GM12878 (cell line): ENCODE measurements around the gene SLC6A2. TPM values are rescaled to one million over a fixed set of nuclear protein-coding genes. Genes with fewer than 3 reads are reported as not detected.

Experiments used
- ATAC-seq: fragments of 200-7000 bp; cut with Tn5 transposase; 3 replicates; pipeline ENCODE4 v1.9.1; 2020; ENCODE audit warnings: mild to moderate bottlenecking, moderate library complexity
- BruUV-seq: library from RNA; stranded (reverse); fragments of 400-500 nt; replicated peaks from 2 replicates; lab custom pipeline; 2021; lab: Mats Ljungman, UMichigan
- CTCF ChIA-PET: fragments of 300-600 bp; sonication (Branson Sonifier 250); formaldehyde crosslinking; extraction: SDS; loops from one replicate; lab custom pipeline; 2021; ENCODE audit warnings: inconsistent platforms; lab: Yijun Ruan, JAX
- POLR2A ChIA-PET: fragments of 350-600 bp; formaldehyde crosslinking; extraction: SDS; loops from one replicate; lab custom pipeline; 2021; ENCODE audit warnings: inconsistent platforms; lab: Charles Lee
- RAD21 ChIA-PET: fragments of 300-600 bp; sonication (Branson Sonifier 250); formaldehyde crosslinking; loops from one replicate; lab custom pipeline; 2023; ENCODE audit warnings: antibody characterized with exemption; ENCODE audit not compliant: unreplicated experiment; lab: Charles Lee
- SMC1A ChIA-PET: fragments of 300-600 bp; sonication (Branson Sonifier 250); formaldehyde crosslinking; loops from one replicate; lab custom pipeline; 2023; ENCODE audit not compliant: unreplicated experiment, uncharacterized antibody; lab: Charles Lee
- DNase-seq: peaks from one replicate; pipeline ENCODE4 v3.0.0-alpha.2; 2011; ENCODE audit warnings: low read depth, low spot score
- FAIRE-seq: peaks from 3 replicates; lab custom pipeline; 2011; peaks lifted over from hg19 to GRCh38; lab: Jason Lieb, UNC
- H2AFZ ChIP-seq: 2 replicates; pipeline ENCODE4 v1.6.0; 2011; ENCODE audit warnings: low read depth, low read length, control low read depth; ENCODE audit not compliant: control insufficient read depth
- H3K27ac ChIP-seq: 2 replicates; pipeline ENCODE4 v1.5.1; 2011; ENCODE audit warnings: control low read depth; ENCODE audit not compliant: control insufficient read depth, insufficient read depth
- H3K27me3 ChIP-seq, 2 experiments: replicated peaks in 1 of 2; 2 replicates each; pipeline versions ENCODE4 v1.6.0 to v1.6.1; 2011; ENCODE audit warnings: low read length in 1 of 2; ENCODE audit not compliant: control insufficient read depth in 2 of 2, insufficient read depth in 2 of 2
- H3K36me3 ChIP-seq, 2 experiments: 2 replicates each; pipeline ENCODE4 v1.5.1; 2011; ENCODE audit warnings: low read length in 1 of 2; ENCODE audit not compliant: control insufficient read depth in 2 of 2, insufficient read depth in 2 of 2
- H3K4me1 ChIP-seq: 2 replicates; pipeline ENCODE4 v1.6.1; 2011; ENCODE audit warnings: mild to moderate bottlenecking, low read length, moderate library complexity, mixed read lengths; ENCODE audit not compliant: control insufficient read depth, insufficient read depth
- H3K4me2 ChIP-seq: 2 replicates; pipeline ENCODE4 v1.6.0; 2011; ENCODE audit warnings: control low read depth; ENCODE audit not compliant: control insufficient read depth, insufficient read depth
- H3K4me3 ChIP-seq: fragments of 200-600 bp; sonication (generic); 2 replicates; pipeline ENCODE4 v1.5.1; 2016
- H3K79me2 ChIP-seq: 2 replicates; pipeline ENCODE4 v1.6.0; 2011; ENCODE audit warnings: low read length; ENCODE audit not compliant: control insufficient read depth, insufficient read depth
- H3K9ac ChIP-seq: 2 replicates; pipeline ENCODE4 v1.8.0; 2011; ENCODE audit warnings: low read length, control low read depth, mixed read lengths; ENCODE audit not compliant: control insufficient read depth, insufficient read depth
- H3K9me3 ChIP-seq: replicated peaks from 3 replicates; pipeline ENCODE4 v1.5.1; 2011; ENCODE audit warnings: mild to moderate bottlenecking, low read length; ENCODE audit not compliant: control insufficient read depth, insufficient read depth
- H4K20me1 ChIP-seq: 2 replicates; pipeline ENCODE4 v1.6.0; 2011; ENCODE audit not compliant: control insufficient read depth, insufficient read depth
- ATF3 ChIP-seq: IDR thresholded peaks from 2 replicates; pipeline ENCODE4 v1.6.1; 2011; ENCODE audit warnings: low read depth, mild to moderate bottlenecking, low read length, moderate library complexity, borderline replicate concordance; ENCODE audit errors: extremely low read depth
- E4F1 ChIP-seq: fragments of 450-650 bp; IDR thresholded peaks from 2 replicates; pipeline ENCODE4 v1.6.1; 2018; ENCODE audit warnings: borderline replicate concordance, mild to moderate bottlenecking; ENCODE audit not compliant: partially characterized antibody
- FOS ChIP-seq: IDR thresholded peaks from 3 replicates; pipeline ENCODE4 v1.6.1; 2011; ENCODE audit warnings: borderline replicate concordance; ENCODE audit not compliant: insufficient read length; ENCODE audit errors: extremely low read depth
- MLLT1 ChIP-seq: fragments of 450-650 bp; IDR thresholded peaks from 2 replicates; pipeline ENCODE4 v1.6.1; 2016; ENCODE audit warnings: mild to moderate bottlenecking
- MYB ChIP-seq: fragments of 150-350 bp; IDR thresholded peaks from 2 replicates; pipeline ENCODE4 v1.6.1; 2014; ENCODE audit warnings: mild to moderate bottlenecking, low read depth, low read length, borderline replicate concordance
- SMAD5 ChIP-seq: IDR thresholded peaks from 2 replicates; pipeline ENCODE4 v1.6.1; 2016; ENCODE audit warnings: antibody characterized with exemption, low read depth
- YBX1 ChIP-seq: fragments of 450-650 bp; IDR thresholded peaks from 2 replicates; pipeline ENCODE4 v1.6.1; 2016; ENCODE audit warnings: antibody characterized with exemption
- ZNF687 ChIP-seq: fragments of 450-650 bp; IDR thresholded peaks from 2 replicates; pipeline ENCODE4 v1.6.1; 2017; ENCODE audit warnings: mild to moderate bottlenecking, moderate library complexity
- WGBS: methylation state at CpG from one replicate; pipeline ENCODE4 v1.1.6; 2016; ENCODE audit warnings: low lambda C conversion rate; ENCODE audit not compliant: insufficient replicate concordance, insufficient coverage; ENCODE audit errors: missing lambda C conversion rate; 5-methylcytosine and 5-hydroxymethylcytosine counted together
- in situ Hi-C: fragments of 300-500 bp; cut with MboI; formaldehyde crosslinking; loops from 9 replicates; pipeline ENCODE4 v1.14.3; 2018; ENCODE audit warnings: mixed read lengths
- intact Hi-C: fragments of 100-400 bp; cut with micrococcal nuclease; formaldehyde crosslinking; loops from one replicate; pipeline ENCODE4 v1.14.2; 2022; ENCODE audit not compliant: unreplicated experiment
- polyA plus RNA-seq, 11 experiments: library from polyadenylated mRNA; depleted of rRNA in 4 of 11; unstranded in 6 of 11; stranded (reverse) in 5 of 11; fragments of >200 nt; fragmentation: Nextera tagmentation in 4 of 11; fragmentation: Illumina TruSeq in 1 of 11; extraction: Ambion mirVana in 4 of 11; extraction: Trizol in 1 of 11; gene quantifications; 1 replicate in 1 of 11; 2 replicates in 10 of 11; pipeline versions ENCODE4 v1.2.1 to v1.2.3, GENCODE V29; 2011 to 2016; ENCODE audit warnings: inconsistent platforms in 2 of 11, missing spikeins in 2 of 11, low read depth in 1 of 11
- total RNA-seq, 4 experiments: library from RNA; depleted of rRNA in 3 of 4; stranded (reverse); fragments of >200 nt in 3 of 4; fragmentation: Illumina TruSeq in 1 of 4; extraction: Trizol in 1 of 4; gene quantifications; 2 replicates each; pipeline versions ENCODE4 v1.2.1 to v1.2.3, GENCODE V29; 2013 to 2021

SLC6A2 gene
- total and polyA plus RNA-seq, 10 of the 15 experiments (the other 5 are each of a cell fraction or from before 2014, with no cell fraction given): not detected

GRCh38 chr16:55641430-55642056, 14.2 kb upstream of the SLC6A2 start (continued):
- TF ChIP-seq E4F1 (no peak), MLLT1 (no peak)

GRCh38 chr16:55642611-55643010, 13.2 kb upstream of the SLC6A2 start:
- Histone ChIP-seq H4K20me1 (no peaks in the 10 kb centered on the region), H3K79me2 (no peaks in the 10 kb centered on the region), H3K36me3 (no peaks in the 10 kb centered on the region), H3K4me2 (no peak overlapping the region), H2AFZ (no peak overlapping the region), H3K27me3 (no peaks in the 10 kb centered on the region; a peak in 2 of 4 replicates), H3K9me3 (no peaks in the 10 kb centered on the region), H3K27ac (no peak overlapping the region), H3K4me1 (no peaks in the 10 kb centered on the region), H3K4me3 (no peak overlapping the region), H3K9ac (no peak overlapping the region)
- ChIA-PET SMC1A (no interaction called here), CTCF (no interaction called here), POLR2A (no interaction called here), RAD21 (no interaction called here)
- in situ Hi-C loops (no loop called here), intact Hi-C loops (no loop called here)
- DNase-seq (no peak), FAIRE-seq (no peak), ATAC-seq (no peak)
- no TSS peak for BruUV-seq
- TF ChIP-seq ATF3 (no peak), YBX1 (no peak), ZNF687 (no peak), MYB (no peak), SMAD5 (no peak), FOS (no peak)
- 10% methylated on average over 3 of the region's 3 CpGs for WGBS
